Measurements from ENCODE around the gene CIP2A.
"Not testable (repeated sequence)": the region's sequence is repeated elsewhere in the genome, so short reads cannot be mapped to it uniquely, and the experiment has no call there.

Gene CIP2A

DNA sequence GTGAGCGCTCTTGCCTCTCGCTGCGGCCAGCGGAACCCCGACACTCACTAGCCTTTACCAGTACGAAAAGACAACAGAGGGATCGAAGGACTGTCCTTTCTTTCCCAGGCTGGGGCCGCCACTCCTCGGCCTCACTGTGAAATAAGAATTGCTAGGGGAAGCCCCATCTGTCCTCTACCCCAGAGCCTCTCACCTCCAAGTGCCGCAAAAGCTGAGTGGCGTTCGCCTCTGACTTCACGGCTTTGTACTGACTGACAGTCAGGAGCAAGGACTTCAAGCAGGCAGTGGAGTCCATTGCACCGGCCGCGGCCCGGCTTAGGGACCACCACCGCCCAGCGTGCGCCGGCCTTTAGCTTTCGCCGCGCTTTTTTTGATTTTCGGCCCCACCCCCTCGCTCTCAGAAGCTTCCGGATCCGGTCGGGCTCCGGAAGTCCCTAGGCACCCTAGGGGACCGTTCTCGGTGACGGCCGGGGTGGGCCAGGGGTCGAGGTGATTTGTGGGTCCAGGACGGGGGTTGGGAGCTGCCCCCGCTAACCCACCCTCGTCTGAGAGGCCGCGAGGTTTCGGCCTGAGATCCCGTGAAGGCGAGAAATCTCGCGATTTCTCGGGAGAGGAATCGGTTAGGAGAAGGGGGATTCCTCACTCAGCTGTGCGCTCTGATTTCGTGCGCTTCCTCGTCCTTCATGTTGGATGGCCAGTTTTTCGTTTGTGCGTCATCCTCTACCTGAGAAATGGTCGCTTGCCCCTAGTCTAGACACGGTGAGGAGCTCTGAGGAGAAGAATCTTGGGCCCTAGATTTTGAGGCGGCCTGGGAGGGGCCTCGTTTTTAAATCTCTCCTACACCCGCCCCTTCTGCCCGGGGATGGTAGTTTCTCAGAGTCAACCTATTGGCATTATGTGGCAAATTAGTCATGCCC is at the start of gene CIP2A, which contains the start of gene DZIP3:
Gene CIP2A, minus strand, starts transcription at position 358 of the 917 bp plus-strand sequence. Its CDS starts 63 bp downstream, at position 295.
Gene DZIP3, plus strand, starts transcription at position 642 of the 917 bp plus-strand sequence. CDS start 15,685 bp downstream, outside the sequence.
- DNase-seq = peak; percentile 90

GRCh38 chr3:108629974-108630373 is 40.7 kb upstream of the CIP2A start:
- no peak for DNase-seq

DNA sequence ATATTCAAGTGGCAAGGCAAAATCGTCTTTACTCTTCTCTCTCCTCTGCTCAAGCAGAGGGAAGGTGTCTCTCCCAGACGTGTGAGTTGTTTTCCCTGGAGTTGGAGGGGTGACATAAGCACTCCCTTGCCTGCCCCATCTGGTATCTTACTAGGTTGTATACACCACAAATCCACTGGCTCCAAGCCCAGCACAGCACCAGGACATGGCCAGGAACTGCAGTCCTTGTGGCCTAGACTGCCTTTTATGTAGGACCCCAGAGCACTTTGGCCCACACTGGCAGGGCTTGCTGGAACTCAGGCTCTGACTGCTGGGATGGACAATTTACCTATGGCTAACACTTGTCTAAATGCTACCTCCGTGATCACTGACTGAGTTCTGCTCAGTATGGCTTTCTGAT is 34.3 kb upstream of the CIP2A start:
- no peak for DNase-seq

- no peak for DNase-seq
Measured at GRCh38 chr3:108620250-108620649, 31.0 kb upstream of the CIP2A start.

- DNase-seq = not testable (repeated sequence)
Measured at GRCh38 chr3:108616090-108616489, 26.9 kb upstream of the CIP2A start.

GRCh38 chr3:108610651-108611050 is 21.4 kb upstream of the CIP2A start:
- no peak for DNase-seq

GRCh38 chr3:108608750-108609149 is 19.5 kb upstream of the CIP2A start:
- DNase-seq = no peak

- no peak for DNase-seq
Measured at GRCh38 chr3:108605491-108605890, 16.3 kb upstream of the CIP2A start.

DNA sequence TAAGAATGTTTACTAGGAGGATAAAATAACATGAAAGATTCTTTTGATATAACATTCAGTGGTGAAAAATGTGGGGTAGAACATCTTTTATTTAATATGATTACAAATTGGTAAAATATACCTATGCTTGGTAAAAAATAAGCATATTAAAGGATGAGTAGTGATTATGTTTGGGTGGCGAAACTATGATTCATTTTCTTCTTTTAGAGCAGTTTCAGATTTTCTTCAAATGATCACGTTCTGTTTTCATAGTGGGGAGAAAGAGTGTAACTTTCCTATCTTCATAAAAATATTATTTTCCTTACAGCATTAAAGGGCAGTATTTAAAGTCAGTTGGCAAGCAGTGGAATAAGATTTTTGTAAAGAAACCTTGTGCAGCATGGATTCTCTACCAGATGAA is 15.8 kb upstream of the CIP2A start:
- DNase-seq = no peak

DNA sequence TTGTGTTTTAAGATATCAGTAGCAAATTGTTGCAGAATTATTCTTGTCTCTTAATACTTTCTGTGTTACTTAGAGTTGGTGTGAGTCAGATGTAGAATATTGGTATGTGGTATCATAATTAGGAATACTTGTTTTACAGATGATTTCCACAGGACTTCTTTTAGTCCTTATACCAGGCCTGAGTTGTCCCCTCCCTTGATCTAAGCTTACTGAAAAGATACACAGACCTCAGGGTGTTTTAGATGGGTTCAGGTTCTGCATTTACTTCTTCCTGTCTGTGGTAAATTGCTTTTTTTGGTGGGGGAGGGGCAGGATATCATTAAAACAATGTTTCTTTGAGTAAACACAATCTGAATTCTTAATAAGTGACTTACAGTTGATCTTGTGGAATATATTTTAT is 14.5 kb upstream of the CIP2A start:
- DNase-seq = peak; percentile 20

DNA sequence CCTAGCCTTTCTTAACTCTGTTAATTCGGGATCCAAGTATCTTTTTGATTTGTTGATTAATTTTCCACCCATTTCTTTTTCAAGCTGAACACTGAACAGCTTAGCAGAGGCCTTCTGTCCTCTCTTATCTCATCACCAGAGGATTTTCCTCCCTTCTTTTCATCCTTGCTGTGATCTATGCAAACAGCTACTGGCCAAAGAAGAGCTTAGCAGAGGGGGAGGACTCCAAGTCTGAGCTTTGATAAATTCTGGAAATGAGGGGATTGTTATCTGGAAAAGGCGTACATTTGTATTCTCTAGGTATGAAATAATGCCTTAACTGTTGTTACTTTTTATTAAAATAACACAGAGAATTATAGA is 13.7 kb upstream of the CIP2A start:
- DNase-seq = no peak

- peak; percentile 29 for DNase-seq
Measured at GRCh38 chr3:108602249-108602934, 13.2 kb upstream of the CIP2A start.

DNA sequence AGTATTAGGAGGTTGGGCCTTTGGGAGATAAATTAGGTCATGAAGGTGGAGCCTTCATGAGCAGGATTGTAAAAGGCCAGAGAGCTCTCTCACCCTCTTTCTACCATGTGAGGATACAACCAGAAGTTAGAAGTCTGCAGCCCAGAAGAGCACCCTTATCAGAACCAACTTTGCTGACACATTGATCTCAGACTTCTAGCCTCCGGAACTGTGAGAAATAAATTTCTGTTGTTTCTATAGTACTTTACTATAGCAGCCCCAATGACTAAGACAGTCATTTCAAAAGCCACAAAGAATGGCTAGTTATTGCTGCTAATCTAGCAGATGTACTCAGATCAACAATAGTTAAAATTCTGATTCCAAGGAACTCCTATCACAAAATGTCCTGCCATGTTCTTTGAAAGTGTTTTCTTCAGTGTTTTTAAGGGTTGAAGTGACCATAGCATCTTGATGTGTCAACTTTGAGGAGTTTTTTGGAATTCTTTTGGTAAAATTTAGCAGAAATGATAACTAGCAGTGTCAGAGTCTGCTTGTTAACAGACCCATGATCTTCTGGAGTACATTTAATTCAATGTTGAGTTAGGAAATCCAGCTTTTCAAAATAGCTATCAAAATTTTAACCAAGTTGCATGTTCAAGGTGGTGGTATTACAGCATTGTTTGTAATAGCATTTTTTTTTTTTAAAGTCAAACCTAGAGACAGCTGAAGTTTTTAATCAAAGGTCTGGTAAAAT is 10.6 kb upstream of the CIP2A start:
- no peak for DNase-seq

DNA sequence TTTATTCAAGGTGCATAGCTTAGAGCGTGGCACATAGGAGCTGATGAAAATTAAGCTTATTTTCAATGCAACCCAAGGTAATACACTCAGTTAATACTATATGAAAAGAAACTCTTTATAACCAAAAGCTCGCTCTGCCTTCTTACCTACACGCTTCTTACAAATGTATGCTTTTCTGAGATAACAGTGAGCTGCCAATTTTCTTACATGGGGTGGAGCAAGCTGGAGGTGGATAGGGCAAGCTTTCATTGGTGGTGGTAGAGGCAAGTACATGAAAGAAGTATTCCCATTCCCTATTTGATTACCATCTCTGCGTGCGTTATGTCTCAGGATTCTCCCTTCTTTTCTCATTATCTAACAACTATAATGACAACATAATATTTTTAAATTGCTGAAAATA is 9.1 kb upstream of the CIP2A start:
- DNase-seq = no peak

- DNase-seq = no peak
Measured at GRCh38 chr3:108595321-108595720, 6.1 kb upstream of the CIP2A start.

DNA sequence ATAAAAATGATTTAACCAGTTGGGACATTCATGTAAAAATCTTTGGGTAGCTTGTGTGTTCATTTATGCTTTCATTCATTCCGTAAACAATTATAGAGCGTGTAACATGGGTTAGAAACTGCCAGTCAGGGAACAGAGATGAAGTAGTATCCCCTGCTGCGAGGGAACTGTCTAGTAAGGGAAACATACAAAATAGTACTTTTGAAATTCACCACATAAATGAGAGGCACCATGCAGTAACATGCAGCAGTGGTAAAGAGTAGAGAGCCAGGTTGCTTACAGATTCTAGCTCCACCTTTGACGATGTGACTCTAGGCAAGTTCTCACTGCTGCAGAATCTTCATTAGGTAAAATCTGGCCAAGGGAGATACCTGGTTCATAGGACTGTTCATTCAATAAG is 1.2 kb upstream of the CIP2A start:
- DNase-seq = no peak

DNA sequence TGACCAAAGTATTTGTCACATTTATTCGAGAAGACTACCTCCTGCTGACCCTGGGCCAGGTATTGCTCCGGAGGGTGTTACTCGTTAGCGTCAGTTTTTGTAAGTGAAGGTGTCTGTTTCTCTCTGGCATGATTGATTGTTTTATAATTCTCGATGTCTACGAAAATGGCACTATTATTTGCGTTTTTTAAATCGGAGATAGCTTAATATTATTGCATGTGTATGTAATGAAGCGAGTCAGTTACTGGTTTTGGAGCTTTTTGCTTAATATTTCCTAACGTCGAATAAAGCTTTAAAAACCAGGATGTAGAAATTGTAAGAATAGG is 723 bp upstream of the CIP2A start:
- DNase-seq = no peak

DNA sequence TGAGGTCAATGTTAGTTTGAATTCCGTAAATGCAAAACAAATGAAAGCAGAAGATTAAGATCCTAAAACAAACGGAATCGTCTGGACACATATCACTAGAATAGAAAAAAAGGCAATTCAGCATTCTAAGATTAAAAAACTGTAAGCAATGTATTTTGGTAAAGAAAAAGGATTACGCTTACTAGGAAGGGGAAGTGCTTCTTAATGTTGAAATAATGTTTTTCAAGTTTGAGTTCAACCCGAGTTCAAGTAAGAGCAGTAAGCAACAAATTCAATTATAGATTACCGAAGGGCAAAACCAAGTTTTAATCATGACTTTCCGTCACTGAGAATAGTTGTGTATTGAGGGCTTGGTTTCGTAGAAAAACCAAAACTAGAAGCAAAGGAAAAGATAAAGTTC is 637 bp downstream of the CIP2A start:
- DNase-seq = no peak

DNA sequence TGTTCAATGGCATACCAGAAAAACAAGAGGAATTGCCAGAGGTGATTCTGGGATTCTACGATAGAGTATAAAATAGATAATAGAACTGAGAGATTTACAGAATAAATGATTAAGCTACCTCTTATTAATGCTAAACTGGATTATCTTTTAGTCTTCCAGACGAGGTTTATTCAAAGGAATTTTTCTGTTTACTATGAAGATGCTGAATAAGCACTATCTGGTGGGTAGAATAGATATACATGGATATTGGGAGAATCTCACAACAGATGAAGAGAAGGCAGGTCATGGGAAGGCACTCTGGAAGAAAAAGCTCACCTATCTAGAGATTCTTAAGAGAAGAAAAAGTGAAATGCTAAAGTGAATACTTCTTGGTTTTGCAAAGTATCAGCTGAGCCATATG is 11.2 kb downstream of the CIP2A start:
- DNase-seq = no peak

GRCh38 chr3:108569336-108569735 is 19.9 kb downstream of the CIP2A start:
- no peak for DNase-seq

DNA sequence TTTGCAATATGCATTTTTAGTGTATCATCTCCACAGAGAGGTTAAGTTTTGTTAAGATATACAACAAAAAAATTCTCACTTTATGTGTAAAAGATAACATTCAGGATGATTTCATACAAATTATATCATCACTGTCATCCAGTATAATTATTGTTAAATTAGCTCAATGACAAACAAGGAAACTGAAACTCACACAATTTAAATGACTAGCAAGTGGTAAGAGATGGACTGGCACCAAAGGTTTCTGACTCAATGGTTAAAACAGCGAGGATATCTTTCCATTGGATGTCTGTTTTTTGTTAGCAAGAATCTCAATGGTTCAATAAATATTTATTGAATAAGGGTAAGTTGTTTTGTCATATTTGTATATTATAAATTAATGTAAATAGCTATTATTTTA is 22.6 kb downstream of the CIP2A start:
- no peak for DNase-seq

DNA sequence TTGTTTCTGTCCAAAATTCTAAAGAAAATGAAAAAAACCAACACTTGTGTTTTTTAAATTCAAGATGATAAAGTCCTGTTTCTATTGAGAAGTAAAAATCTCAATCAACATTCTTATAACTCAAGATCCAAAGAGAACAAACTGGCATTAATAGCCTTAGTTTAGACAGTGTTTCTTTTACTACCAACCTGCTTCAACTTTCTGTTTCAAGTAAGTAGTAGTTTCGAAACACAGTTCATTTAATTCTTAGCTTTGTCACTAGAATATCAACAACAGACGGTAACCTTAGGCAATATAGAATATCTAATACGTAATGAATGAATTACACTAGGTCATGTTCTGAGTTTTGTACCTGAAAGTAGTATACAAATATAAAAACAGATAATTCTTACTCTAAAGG is 23.7 kb downstream of the CIP2A start:
- no peak for DNase-seq

DNA sequence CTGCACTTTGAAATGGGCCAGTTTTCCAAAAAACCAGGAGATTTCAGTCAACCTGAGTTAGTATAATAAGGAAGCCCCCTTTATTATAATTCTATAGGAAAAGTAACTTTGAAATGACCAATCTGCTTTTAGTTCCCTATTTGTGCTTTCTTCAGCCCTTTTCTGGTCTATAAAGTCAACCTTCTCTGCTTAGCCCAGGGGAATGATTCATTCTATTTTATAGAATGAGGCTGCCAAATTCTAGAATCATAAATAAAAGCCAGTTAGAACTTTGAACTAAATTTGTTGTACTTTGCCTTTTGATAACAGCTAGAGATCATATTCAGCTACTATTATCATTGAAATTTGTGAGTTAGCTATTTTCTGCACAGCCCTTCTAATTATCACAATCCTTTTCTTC is 24.7 kb downstream of the CIP2A start:
- DNase-seq = no peak

GRCh38 chr3:108562565-108562964 is 26.7 kb downstream of the CIP2A start:
- DNase-seq = no peak

Measured in KG1 (cell line).